ENCODE results near the gene CD300H.
"Not testable (repeated sequence)": the region's sequence is repeated elsewhere in the genome, so short reads cannot be mapped to it uniquely, and the experiment has no call there.

The CD300H gene

GRCh38 chr17:74561586-74561985 lies 5.7 kb downstream of the CD300H start:
- Histone ChIP-seq H3F3A (ENCODE audit: low read depth) (no peaks in the 10 kb centered on the region), H3K9me2 (replicated peaks; ENCODE audit: low read depth, low read length) (no peaks in the 10 kb centered on the region), H4K20me1 (ENCODE audit: insufficient read depth, low read length, poor library complexity, severe bottlenecking) (no peaks in the 10 kb centered on the region), H3K27me3 (ENCODE audit: insufficient read depth, low read length, poor library complexity, severe bottlenecking) (no peaks in the 10 kb centered on the region), H3K36me3 (ENCODE audit: insufficient read depth, low read length) (no peaks in the 10 kb centered on the region), H3K79me2 (ENCODE audit: insufficient read depth, low read length) (no peaks in the 10 kb centered on the region), H3K9me3 (ENCODE audit: insufficient read depth, low read depth, low read length) (no peaks in the 10 kb centered on the region), H3K4me2 (ENCODE audit: low read depth, low read length, poor library complexity, severe bottlenecking) (no peak overlapping the region), H3K4me3 (ENCODE audit: low read length, poor library complexity, severe bottlenecking) (no peak overlapping the region), H3K9ac (ENCODE audit: low read depth, low read length, poor library complexity, severe bottlenecking) (no peak overlapping the region), H3K4me1 (ENCODE audit: insufficient read depth, low read length, poor library complexity, severe bottlenecking) (no peaks in the 10 kb centered on the region), H2AFZ (ENCODE audit: low read length) (no peak overlapping the region)
- TF ChIP-seq EZH2phosphoT487 (IDR thresholded peaks at IDR 0.05; ENCODE audit: borderline replicate concordance), result no peak
- TF ChIP-seq CTCF (conservative IDR thresholded peaks at IDR 0.05; ENCODE audit: low read length), result no peak

- no peak overlapping the region for H3K4me3 ChIP-seq (ENCODE audit: low read length, poor library complexity, severe bottlenecking)
These were observed 8.3 kb downstream of the CD300H start for GRCh38 chr17:74558882-74559519.

GRCh38 chr17:74558402-74558801 lies 8.9 kb downstream of the CD300H start:
- not testable (repeated sequence) for H2AFZ ChIP-seq (ENCODE audit: low read length); H3K4me3 ChIP-seq (ENCODE audit: low read length, poor library complexity, severe bottlenecking); H3K4me2 ChIP-seq (ENCODE audit: low read depth, low read length, poor library complexity, severe bottlenecking); H3K9me3 ChIP-seq (ENCODE audit: insufficient read depth, low read depth, low read length); H3K27me3 ChIP-seq (ENCODE audit: insufficient read depth, low read length, poor library complexity, severe bottlenecking); H3K9ac ChIP-seq (ENCODE audit: low read depth, low read length, poor library complexity, severe bottlenecking); H3F3A ChIP-seq (ENCODE audit: low read depth); H3K4me1 ChIP-seq (ENCODE audit: insufficient read depth, low read length, poor library complexity, severe bottlenecking); H3K79me2 ChIP-seq (ENCODE audit: insufficient read depth, low read length); H3K9me2 ChIP-seq (replicated peaks; ENCODE audit: low read depth, low read length); H4K20me1 ChIP-seq (ENCODE audit: insufficient read depth, low read length, poor library complexity, severe bottlenecking); H3K36me3 ChIP-seq (ENCODE audit: insufficient read depth, low read length)

More at GRCh38 chr17:74558882-74559519, 8.3 kb downstream of the CD300H start:
- H3K9ac ChIP-seq (ENCODE audit: low read depth, low read length, poor library complexity, severe bottlenecking), result no peak overlapping the region
- no peaks in the 10 kb centered on the region for H3K4me1 ChIP-seq (ENCODE audit: insufficient read depth, low read length, poor library complexity, severe bottlenecking)
- H3K9me2 ChIP-seq (replicated peaks; ENCODE audit: low read depth, low read length), result no peaks in the 10 kb centered on the region
- H3K27me3 ChIP-seq (ENCODE audit: insufficient read depth, low read length, poor library complexity, severe bottlenecking), result no peaks in the 10 kb centered on the region
- TF ChIP-seq EZH2phosphoT487 (IDR thresholded peaks at IDR 0.05; ENCODE audit: borderline replicate concordance), result no peak
- TF ChIP-seq CTCF (conservative IDR thresholded peaks at IDR 0.05; ENCODE audit: low read length), result no peak
- H3K9me3 ChIP-seq (ENCODE audit: insufficient read depth, low read depth, low read length), result no peaks in the 10 kb centered on the region
- no peak overlapping the region for H2AFZ ChIP-seq (ENCODE audit: low read length)
- no peaks in the 10 kb centered on the region for H3K36me3 ChIP-seq (ENCODE audit: insufficient read depth, low read length)
- H3K4me2 ChIP-seq (ENCODE audit: low read depth, low read length, poor library complexity, severe bottlenecking), result no peak overlapping the region
- H3F3A ChIP-seq (ENCODE audit: low read depth), result no peaks in the 10 kb centered on the region
- H3K79me2 ChIP-seq (ENCODE audit: insufficient read depth, low read length), result no peaks in the 10 kb centered on the region
- no peaks in the 10 kb centered on the region for H4K20me1 ChIP-seq (ENCODE audit: insufficient read depth, low read length, poor library complexity, severe bottlenecking)

- no peak overlapping the region for H3K4me2 ChIP-seq (ENCODE audit: low read depth, low read length, poor library complexity, severe bottlenecking)
- no peak overlapping the region for H3K4me3 ChIP-seq (ENCODE audit: low read length, poor library complexity, severe bottlenecking)
- no peaks in the 10 kb centered on the region for H3K9me3 ChIP-seq (ENCODE audit: insufficient read depth, low read depth, low read length)
- no peaks in the 10 kb centered on the region for H3K79me2 ChIP-seq (ENCODE audit: insufficient read depth, low read length)
- no peaks in the 10 kb centered on the region for H3K4me1 ChIP-seq (ENCODE audit: insufficient read depth, low read length, poor library complexity, severe bottlenecking)
- no peaks in the 10 kb centered on the region for H3F3A ChIP-seq (ENCODE audit: low read depth)
- H4K20me1 ChIP-seq (ENCODE audit: insufficient read depth, low read length, poor library complexity, severe bottlenecking), result no peaks in the 10 kb centered on the region
- H3K9me2 ChIP-seq (replicated peaks; ENCODE audit: low read depth, low read length), result no peaks in the 10 kb centered on the region
- no peak overlapping the region for H2AFZ ChIP-seq (ENCODE audit: low read length)
- no peak for TF ChIP-seq CTCF (conservative IDR thresholded peaks at IDR 0.05; ENCODE audit: low read length)
- TF ChIP-seq EZH2phosphoT487 (IDR thresholded peaks at IDR 0.05; ENCODE audit: borderline replicate concordance), result no peak
- no peaks in the 10 kb centered on the region for H3K27me3 ChIP-seq (ENCODE audit: insufficient read depth, low read length, poor library complexity, severe bottlenecking)
- no peaks in the 10 kb centered on the region for H3K36me3 ChIP-seq (ENCODE audit: insufficient read depth, low read length)
- no peak overlapping the region for H3K9ac ChIP-seq (ENCODE audit: low read depth, low read length, poor library complexity, severe bottlenecking)
These were observed 11.8 kb downstream of the CD300H start for GRCh38 chr17:74555427-74555940.

All from Loucy (cell line).